WTC11 (cell line): ENCODE results near the gene ALK. TPM values are rescaled to one million over a fixed set of nuclear protein-coding genes. Genes with fewer than 3 reads are reported as not detected.

Source experiments
- ATF1 ChIP-seq: sonication (generic); formaldehyde crosslinking; IDR thresholded peaks from 2 replicates; pipeline ENCODE4 v1.8.1; 2023; ENCODE audit warnings: mild to moderate bottlenecking, moderate library complexity, missing genetic modification reagents
- FOXJ3 ChIP-seq: sonication (generic); formaldehyde crosslinking; IDR thresholded peaks from 2 replicates; pipeline ENCODE4 v1.9.0; 2021; ENCODE audit warnings: missing genetic modification reagents, mild to moderate bottlenecking, borderline replicate concordance
- MXD4 ChIP-seq: fragments of 250-450 bp; sonication (Bioruptor Pico); IDR thresholded peaks from 2 replicates; pipeline ENCODE4 v1.8.0; 2021; ENCODE audit warnings: mild to moderate bottlenecking, moderate library complexity, borderline replicate concordance
- SMAD4 ChIP-seq: sonication (generic); formaldehyde crosslinking; IDR thresholded peaks from 2 replicates; pipeline ENCODE4 v1.8.0; 2022; ENCODE audit warnings: mild to moderate bottlenecking, missing genetic modification reagents
- SOX15 ChIP-seq: fragments of 250-450 bp; sonication (Bioruptor Pico); IDR thresholded peaks from 2 replicates; pipeline ENCODE4 v1.9.0; 2021; ENCODE audit warnings: mild to moderate bottlenecking
- ZNF317 ChIP-seq: sonication (generic); formaldehyde crosslinking; IDR thresholded peaks from 2 replicates; pipeline ENCODE4 v1.8.1; 2023; ENCODE audit warnings: low read depth, mild to moderate bottlenecking, moderate library complexity, missing genetic modification reagents, borderline replicate concordance
- total RNA-seq: library from RNA; stranded (reverse); gene quantifications from 3 replicates; pipeline ENCODE4 v1.2.3, GENCODE V29; 2021
- TF ChIP-seq, protein P1 (sequence below): sonication (generic); formaldehyde crosslinking; IDR thresholded peaks from 2 replicates; pipeline ENCODE4 v1.8.0; 2022; ENCODE audit warnings: mild to moderate bottlenecking, missing genetic modification reagents
- TF ChIP-seq, protein P2 (sequence below): fragments of 250-450 bp; sonication (Bioruptor Pico); IDR thresholded peaks from 2 replicates; pipeline ENCODE4 v1.9.0; 2021; ENCODE audit warnings: mild to moderate bottlenecking, borderline replicate concordance
- TF ChIP-seq, protein P3 (sequence below): fragments of 250-450 bp; sonication (Bioruptor Pico); IDR thresholded peaks from 2 replicates; pipeline ENCODE4 v1.8.0; 2021; ENCODE audit warnings: mild to moderate bottlenecking
- TF ChIP-seq, protein P4 (sequence below): sonication (generic); formaldehyde crosslinking; IDR thresholded peaks from 2 replicates; pipeline ENCODE4 v1.8.1; 2022; ENCODE audit warnings: missing genetic modification reagents, borderline replicate concordance
- TF ChIP-seq, protein P5 (sequence below): sonication (generic); formaldehyde crosslinking; IDR thresholded peaks from 2 replicates; pipeline ENCODE4 v1.8.1; 2023; ENCODE audit warnings: mild to moderate bottlenecking, missing genetic modification reagents, moderate library complexity
- TF ChIP-seq, protein P6 (sequence below): sonication (generic); formaldehyde crosslinking; IDR thresholded peaks from 2 replicates; pipeline ENCODE4 v1.8.1; 2023; ENCODE audit warnings: mild to moderate bottlenecking, missing genetic modification reagents
- TF ChIP-seq, protein P7 (sequence below): fragments of 250-450 bp; sonication (Bioruptor Pico); IDR thresholded peaks from 2 replicates; pipeline ENCODE4 v2.1.2; 2022; ENCODE audit warnings: mild to moderate bottlenecking, moderate library complexity
- TF ChIP-seq, protein P8 (sequence below): sonication (generic); formaldehyde crosslinking; IDR thresholded peaks from 2 replicates; pipeline ENCODE4 v1.8.1; 2022; ENCODE audit warnings: low read depth, missing genetic modification reagents, borderline replicate concordance

ALK gene
- total RNA-seq, 1 experiment from 2014 or later = not detected

DNA sequence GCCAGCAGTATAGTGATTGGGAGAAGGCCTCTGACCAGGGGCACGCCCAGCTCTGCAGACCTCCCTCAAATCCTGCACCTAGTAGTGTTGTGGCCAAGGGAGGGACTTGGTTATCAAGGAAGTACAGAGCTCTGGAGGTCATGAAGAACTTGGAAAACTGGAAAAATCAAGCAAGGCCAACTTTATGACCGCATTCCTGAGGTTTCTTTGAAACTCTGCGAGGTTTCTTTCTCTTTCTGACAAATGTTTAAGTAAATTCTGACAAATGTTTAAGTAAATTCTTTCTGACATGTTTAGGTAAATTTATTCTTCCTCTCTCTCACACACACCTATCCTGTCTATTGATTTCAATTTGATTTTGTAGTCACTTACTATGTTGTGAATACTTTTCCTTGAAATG, 775.2 kb downstream of the ALK start (continued):
- TF ChIP-seq, protein P1, sequence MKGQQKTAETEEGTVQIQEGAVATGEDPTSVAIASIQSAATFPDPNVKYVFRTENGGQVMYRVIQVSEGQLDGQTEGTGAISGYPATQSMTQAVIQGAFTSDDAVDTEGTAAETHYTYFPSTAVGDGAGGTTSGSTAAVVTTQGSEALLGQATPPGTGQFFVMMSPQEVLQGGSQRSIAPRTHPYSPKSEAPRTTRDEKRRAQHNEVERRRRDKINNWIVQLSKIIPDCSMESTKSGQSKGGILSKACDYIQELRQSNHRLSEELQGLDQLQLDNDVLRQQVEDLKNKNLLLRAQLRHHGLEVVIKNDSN (CRISPR knock-in tag) = no peak
- TF ChIP-seq, protein P2, sequence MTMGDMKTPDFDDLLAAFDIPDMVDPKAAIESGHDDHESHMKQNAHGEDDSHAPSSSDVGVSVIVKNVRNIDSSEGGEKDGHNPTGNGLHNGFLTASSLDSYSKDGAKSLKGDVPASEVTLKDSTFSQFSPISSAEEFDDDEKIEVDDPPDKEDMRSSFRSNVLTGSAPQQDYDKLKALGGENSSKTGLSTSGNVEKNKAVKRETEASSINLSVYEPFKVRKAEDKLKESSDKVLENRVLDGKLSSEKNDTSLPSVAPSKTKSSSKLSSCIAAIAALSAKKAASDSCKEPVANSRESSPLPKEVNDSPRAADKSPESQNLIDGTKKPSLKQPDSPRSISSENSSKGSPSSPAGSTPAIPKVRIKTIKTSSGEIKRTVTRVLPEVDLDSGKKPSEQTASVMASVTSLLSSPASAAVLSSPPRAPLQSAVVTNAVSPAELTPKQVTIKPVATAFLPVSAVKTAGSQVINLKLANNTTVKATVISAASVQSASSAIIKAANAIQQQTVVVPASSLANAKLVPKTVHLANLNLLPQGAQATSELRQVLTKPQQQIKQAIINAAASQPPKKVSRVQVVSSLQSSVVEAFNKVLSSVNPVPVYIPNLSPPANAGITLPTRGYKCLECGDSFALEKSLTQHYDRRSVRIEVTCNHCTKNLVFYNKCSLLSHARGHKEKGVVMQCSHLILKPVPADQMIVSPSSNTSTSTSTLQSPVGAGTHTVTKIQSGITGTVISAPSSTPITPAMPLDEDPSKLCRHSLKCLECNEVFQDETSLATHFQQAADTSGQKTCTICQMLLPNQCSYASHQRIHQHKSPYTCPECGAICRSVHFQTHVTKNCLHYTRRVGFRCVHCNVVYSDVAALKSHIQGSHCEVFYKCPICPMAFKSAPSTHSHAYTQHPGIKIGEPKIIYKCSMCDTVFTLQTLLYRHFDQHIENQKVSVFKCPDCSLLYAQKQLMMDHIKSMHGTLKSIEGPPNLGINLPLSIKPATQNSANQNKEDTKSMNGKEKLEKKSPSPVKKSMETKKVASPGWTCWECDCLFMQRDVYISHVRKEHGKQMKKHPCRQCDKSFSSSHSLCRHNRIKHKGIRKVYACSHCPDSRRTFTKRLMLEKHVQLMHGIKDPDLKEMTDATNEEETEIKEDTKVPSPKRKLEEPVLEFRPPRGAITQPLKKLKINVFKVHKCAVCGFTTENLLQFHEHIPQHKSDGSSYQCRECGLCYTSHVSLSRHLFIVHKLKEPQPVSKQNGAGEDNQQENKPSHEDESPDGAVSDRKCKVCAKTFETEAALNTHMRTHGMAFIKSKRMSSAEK = no peak
- TF ChIP-seq ATF1 = no peak
- TF ChIP-seq, protein P3, sequence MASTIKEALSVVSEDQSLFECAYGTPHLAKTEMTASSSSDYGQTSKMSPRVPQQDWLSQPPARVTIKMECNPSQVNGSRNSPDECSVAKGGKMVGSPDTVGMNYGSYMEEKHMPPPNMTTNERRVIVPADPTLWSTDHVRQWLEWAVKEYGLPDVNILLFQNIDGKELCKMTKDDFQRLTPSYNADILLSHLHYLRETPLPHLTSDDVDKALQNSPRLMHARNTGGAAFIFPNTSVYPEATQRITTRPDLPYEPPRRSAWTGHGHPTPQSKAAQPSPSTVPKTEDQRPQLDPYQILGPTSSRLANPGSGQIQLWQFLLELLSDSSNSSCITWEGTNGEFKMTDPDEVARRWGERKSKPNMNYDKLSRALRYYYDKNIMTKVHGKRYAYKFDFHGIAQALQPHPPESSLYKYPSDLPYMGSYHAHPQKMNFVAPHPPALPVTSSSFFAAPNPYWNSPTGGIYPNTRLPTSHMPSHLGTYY (CRISPR knock-in tag) = no peak
- no peak for TF ChIP-seq SOX15 (CRISPR knock-in tag)
- TF ChIP-seq, protein P4, sequence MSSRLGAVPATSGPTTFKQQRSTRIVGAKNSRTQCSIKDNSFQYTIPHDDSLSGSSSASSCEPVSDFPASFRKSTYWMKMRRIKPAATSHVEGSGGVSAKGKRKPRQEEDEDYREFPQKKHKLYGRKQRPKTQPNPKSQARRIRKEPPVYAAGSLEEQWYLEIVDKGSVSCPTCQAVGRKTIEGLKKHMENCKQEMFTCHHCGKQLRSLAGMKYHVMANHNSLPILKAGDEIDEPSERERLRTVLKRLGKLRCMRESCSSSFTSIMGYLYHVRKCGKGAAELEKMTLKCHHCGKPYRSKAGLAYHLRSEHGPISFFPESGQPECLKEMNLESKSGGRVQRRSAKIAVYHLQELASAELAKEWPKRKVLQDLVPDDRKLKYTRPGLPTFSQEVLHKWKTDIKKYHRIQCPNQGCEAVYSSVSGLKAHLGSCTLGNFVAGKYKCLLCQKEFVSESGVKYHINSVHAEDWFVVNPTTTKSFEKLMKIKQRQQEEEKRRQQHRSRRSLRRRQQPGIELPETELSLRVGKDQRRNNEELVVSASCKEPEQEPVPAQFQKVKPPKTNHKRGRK (CRISPR knock-in tag) = no peak
- TF ChIP-seq, protein P5, sequence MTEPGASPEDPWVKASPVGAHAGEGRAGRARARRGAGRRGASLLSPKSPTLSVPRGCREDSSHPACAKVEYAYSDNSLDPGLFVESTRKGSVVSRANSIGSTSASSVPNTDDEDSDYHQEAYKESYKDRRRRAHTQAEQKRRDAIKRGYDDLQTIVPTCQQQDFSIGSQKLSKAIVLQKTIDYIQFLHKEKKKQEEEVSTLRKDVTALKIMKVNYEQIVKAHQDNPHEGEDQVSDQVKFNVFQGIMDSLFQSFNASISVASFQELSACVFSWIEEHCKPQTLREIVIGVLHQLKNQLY (CRISPR knock-in tag) = no peak
- no peak for TF ChIP-seq MXD4 (CRISPR knock-in tag)
- TF ChIP-seq FOXJ3 = no peak
- no peak for TF ChIP-seq ZNF317 (CRISPR knock-in tag)
- TF ChIP-seq, protein P6, sequence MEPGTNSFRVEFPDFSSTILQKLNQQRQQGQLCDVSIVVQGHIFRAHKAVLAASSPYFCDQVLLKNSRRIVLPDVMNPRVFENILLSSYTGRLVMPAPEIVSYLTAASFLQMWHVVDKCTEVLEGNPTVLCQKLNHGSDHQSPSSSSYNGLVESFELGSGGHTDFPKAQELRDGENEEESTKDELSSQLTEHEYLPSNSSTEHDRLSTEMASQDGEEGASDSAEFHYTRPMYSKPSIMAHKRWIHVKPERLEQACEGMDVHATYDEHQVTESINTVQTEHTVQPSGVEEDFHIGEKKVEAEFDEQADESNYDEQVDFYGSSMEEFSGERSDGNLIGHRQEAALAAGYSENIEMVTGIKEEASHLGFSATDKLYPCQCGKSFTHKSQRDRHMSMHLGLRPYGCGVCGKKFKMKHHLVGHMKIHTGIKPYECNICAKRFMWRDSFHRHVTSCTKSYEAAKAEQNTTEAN (CRISPR knock-in tag) = no peak
- TF ChIP-seq, protein P7, sequence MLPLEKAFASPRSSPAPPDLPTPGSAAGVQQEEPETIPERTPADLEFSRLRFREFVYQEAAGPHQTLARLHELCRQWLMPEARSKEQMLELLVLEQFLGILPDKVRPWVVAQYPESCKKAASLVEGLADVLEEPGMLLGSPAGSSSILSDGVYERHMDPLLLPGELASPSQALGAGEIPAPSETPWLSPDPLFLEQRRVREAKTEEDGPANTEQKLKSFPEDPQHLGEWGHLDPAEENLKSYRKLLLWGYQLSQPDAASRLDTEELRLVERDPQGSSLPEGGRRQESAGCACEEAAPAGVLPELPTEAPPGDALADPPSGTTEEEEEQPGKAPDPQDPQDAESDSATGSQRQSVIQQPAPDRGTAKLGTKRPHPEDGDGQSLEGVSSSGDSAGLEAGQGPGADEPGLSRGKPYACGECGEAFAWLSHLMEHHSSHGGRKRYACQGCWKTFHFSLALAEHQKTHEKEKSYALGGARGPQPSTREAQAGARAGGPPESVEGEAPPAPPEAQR = no peak
- TF ChIP-seq SMAD4 (CRISPR knock-in tag) = no peak
- TF ChIP-seq, protein P8, sequence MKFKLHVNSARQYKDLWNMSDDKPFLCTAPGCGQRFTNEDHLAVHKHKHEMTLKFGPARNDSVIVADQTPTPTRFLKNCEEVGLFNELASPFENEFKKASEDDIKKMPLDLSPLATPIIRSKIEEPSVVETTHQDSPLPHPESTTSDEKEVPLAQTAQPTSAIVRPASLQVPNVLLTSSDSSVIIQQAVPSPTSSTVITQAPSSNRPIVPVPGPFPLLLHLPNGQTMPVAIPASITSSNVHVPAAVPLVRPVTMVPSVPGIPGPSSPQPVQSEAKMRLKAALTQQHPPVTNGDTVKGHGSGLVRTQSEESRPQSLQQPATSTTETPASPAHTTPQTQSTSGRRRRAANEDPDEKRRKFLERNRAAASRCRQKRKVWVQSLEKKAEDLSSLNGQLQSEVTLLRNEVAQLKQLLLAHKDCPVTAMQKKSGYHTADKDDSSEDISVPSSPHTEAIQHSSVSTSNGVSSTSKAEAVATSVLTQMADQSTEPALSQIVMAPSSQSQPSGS (CRISPR knock-in tag) = no peak
